Measurements from ENCODE around the gene MAP7D2.

- TF ChIP-seq POLR2A (IDR thresholded peaks at IDR 0.05) = no peak
- TF ChIP-seq, protein P1, sequence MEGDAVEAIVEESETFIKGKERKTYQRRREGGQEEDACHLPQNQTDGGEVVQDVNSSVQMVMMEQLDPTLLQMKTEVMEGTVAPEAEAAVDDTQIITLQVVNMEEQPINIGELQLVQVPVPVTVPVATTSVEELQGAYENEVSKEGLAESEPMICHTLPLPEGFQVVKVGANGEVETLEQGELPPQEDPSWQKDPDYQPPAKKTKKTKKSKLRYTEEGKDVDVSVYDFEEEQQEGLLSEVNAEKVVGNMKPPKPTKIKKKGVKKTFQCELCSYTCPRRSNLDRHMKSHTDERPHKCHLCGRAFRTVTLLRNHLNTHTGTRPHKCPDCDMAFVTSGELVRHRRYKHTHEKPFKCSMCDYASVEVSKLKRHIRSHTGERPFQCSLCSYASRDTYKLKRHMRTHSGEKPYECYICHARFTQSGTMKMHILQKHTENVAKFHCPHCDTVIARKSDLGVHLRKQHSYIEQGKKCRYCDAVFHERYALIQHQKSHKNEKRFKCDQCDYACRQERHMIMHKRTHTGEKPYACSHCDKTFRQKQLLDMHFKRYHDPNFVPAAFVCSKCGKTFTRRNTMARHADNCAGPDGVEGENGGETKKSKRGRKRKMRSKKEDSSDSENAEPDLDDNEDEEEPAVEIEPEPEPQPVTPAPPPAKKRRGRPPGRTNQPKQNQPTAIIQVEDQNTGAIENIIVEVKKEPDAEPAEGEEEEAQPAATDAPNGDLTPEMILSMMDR (IDR thresholded peaks at IDR 0.05) = no peak
- no peak for TF ChIP-seq EP300 (IDR thresholded peaks at IDR 0.05)
Measured at GRCh38 chrX:20011608-20012007, 105.1 kb downstream of the MAP7D2 start.

Data from ovary (tissue), 3 donors.